ENCODE measurements around the gene CHN2.

- TF ChIP-seq POLR2A (IDR thresholded peaks at IDR 0.05; ENCODE audit: low read depth, low read length) (no peak), POLR2AphosphoS5 (IDR thresholded peaks at IDR 0.05; ENCODE audit: low read depth, low read length) (no peak), TAF1 (IDR thresholded peaks at IDR 0.05; ENCODE audit: low read depth, low read length) (no peak), PAX5 (IDR thresholded peaks at IDR 0.05; ENCODE audit: insufficient read depth, low read length, severe bottlenecking) (no peak), SPI1 (IDR thresholded peaks at IDR 0.05; ENCODE audit: low read depth, low read length) (no peak), POU2F2 (IDR thresholded peaks at IDR 0.05; ENCODE audit: low read depth, low read length) (no peak)
Observed at GRCh38 chr7:29510028-29510427, 315.5 kb downstream of the CHN2 start.
